GM12878 (cell line): ENCODE results near the gene MXRA8. TPM values are rescaled to one million over a fixed set of nuclear protein-coding genes. Genes with fewer than 3 reads are reported as not detected.

Experiments
- BCL3 ChIP-seq: IDR thresholded peaks from 2 replicates; pipeline ENCODE4 v1.6.1; 2011; ENCODE audit warnings: borderline replicate concordance, low read depth, mild to moderate bottlenecking, moderate library complexity, low read length; ENCODE audit not compliant: insufficient read depth, poor library complexity, severe bottlenecking
- CEBPB ChIP-seq, 2 experiments: fragments of 150-350 bp in 1 of 2; IDR thresholded peaks; 2 replicates each; pipeline ENCODE4 v1.6.1; 2012 to 2014; ENCODE audit warnings: low read depth in 2 of 2, low read length in 2 of 2, borderline replicate concordance in 1 of 2, inconsistent platforms in 1 of 2
- CTCF ChIP-seq, 3 experiments: IDR thresholded peaks in 2 of 3; conservative IDR thresholded peaks in 1 of 3; 2 replicates each; pipeline ENCODE4 v1.5.1; 2011; ENCODE audit warnings: low read depth in 3 of 3, low read length in 3 of 3, mild to moderate bottlenecking in 3 of 3, control low read depth in 2 of 3, moderate library complexity in 2 of 3, inconsistent platforms in 1 of 3, mixed read lengths in 1 of 3; ENCODE audit not compliant: control insufficient read depth in 2 of 3, insufficient read depth in 1 of 3; ENCODE audit errors: extremely low read depth in 1 of 3
- FOS ChIP-seq: IDR thresholded peaks from 3 replicates; pipeline ENCODE4 v1.6.1; 2011; ENCODE audit warnings: borderline replicate concordance; ENCODE audit not compliant: insufficient read length; ENCODE audit errors: extremely low read depth
- JUND ChIP-seq: IDR thresholded peaks from 2 replicates; pipeline ENCODE4 v1.6.1; 2012; ENCODE audit warnings: low read depth, mild to moderate bottlenecking, low read length, improper control_type of control experiment, moderate library complexity
- MLLT1 ChIP-seq: fragments of 450-650 bp; IDR thresholded peaks from 2 replicates; pipeline ENCODE4 v1.6.1; 2016; ENCODE audit warnings: mild to moderate bottlenecking
- MTA2 ChIP-seq: fragments of 450-650 bp; IDR thresholded peaks from 2 replicates; pipeline ENCODE4 v1.6.1; 2016; ENCODE audit warnings: low read depth, mild to moderate bottlenecking, moderate library complexity
- RAD51 ChIP-seq: fragments of 450-650 bp; IDR thresholded peaks from 2 replicates; pipeline ENCODE4 v1.6.1; 2016; ENCODE audit warnings: moderate library complexity, mild to moderate bottlenecking, inconsistent platforms
- REST ChIP-seq: IDR thresholded peaks from 2 replicates; pipeline ENCODE4 v1.6.1; 2012; ENCODE audit warnings: mild to moderate bottlenecking, low read depth, low read length
- SIX5 ChIP-seq: IDR thresholded peaks from 2 replicates; pipeline ENCODE4 v1.6.1; 2011; ENCODE audit warnings: mild to moderate bottlenecking, low read depth, low read length, moderate library complexity; ENCODE audit not compliant: severe bottlenecking
- STAT3 ChIP-seq: IDR thresholded peaks from 2 replicates; pipeline ENCODE4 v1.6.1; 2011; ENCODE audit warnings: low read depth, low read length, improper control_type of control experiment
- ZNF384 ChIP-seq: IDR thresholded peaks from 2 replicates; pipeline ENCODE4 v1.6.1; 2012; ENCODE audit warnings: low read depth, mild to moderate bottlenecking, low read length, improper control_type of control experiment, borderline replicate concordance
- ZNF687 ChIP-seq: fragments of 450-650 bp; IDR thresholded peaks from 2 replicates; pipeline ENCODE4 v1.6.1; 2017; ENCODE audit warnings: mild to moderate bottlenecking, moderate library complexity
- polyA plus RNA-seq, 11 experiments: library from polyadenylated mRNA; depleted of rRNA in 4 of 11; unstranded in 6 of 11; stranded (reverse) in 5 of 11; fragments of >200 nt; fragmentation: Nextera tagmentation in 4 of 11; fragmentation: Illumina TruSeq in 1 of 11; extraction: Ambion mirVana in 4 of 11; extraction: Trizol in 1 of 11; gene quantifications; 1 replicate in 1 of 11; 2 replicates in 10 of 11; pipeline versions ENCODE4 v1.2.1 to v1.2.3, GENCODE V29; 2011 to 2016; ENCODE audit warnings: inconsistent platforms in 2 of 11, missing spikeins in 2 of 11, low read depth in 1 of 11
- total RNA-seq, 4 experiments: library from RNA; depleted of rRNA in 3 of 4; stranded (reverse); fragments of >200 nt in 3 of 4; fragmentation: Illumina TruSeq in 1 of 4; extraction: Trizol in 1 of 4; gene quantifications; 2 replicates each; pipeline versions ENCODE4 v1.2.1 to v1.2.3, GENCODE V29; 2013 to 2021

The MXRA8 gene
- total and polyA plus RNA-seq, 10 of the 15 experiments (the other 5 are each of a cell fraction or from before 2014, with no cell fraction given) = 0.11 to 0.54 (median 0.21) TPM; not detected in 6

- peak; percentile 97 for TF ChIP-seq MTA2
- no peak for TF ChIP-seq CEBPB (IDR thresholded peaks at IDR 0.05; ENCODE audit: borderline replicate concordance in 1 of 2, low read depth in 2 of 2, low read length in 2 of 2)
- 0 out of 2 replicates have a peak, but pooled peaks have one; percentile 3 for TF ChIP-seq REST
- TF ChIP-seq ZNF384 = no peak
- no peak for TF ChIP-seq STAT3
- no peak for TF ChIP-seq CTCF (IDR thresholded peaks at IDR 0.05 in 2 of 3, conservative IDR thresholded peaks at IDR 0.05 in 1 of 3; ENCODE audit: control insufficient read depth in 2 of 3, extremely low read depth in 1 of 3, insufficient read depth in 1 of 3, low read depth in 3 of 3, low read length in 3 of 3)
- TF ChIP-seq FOS = no peak
- TF ChIP-seq JUND = 0 out of 2 replicates have a peak, but pooled peaks have one; percentile 2
- TF ChIP-seq ZNF687 = peak; percentile 99
- 0 out of 2 replicates have a peak, but pooled peaks have one; percentile 10 for TF ChIP-seq MLLT1
- peak; percentile 80 for TF ChIP-seq SIX5
- peak; percentile 22 for TF ChIP-seq BCL3
- no peak for TF ChIP-seq RAD51
These were observed 48.7 kb upstream of the MXRA8 start, which contains the start of gene MRPL20 (continued) for GRCh38 chr1:1406821-1407635.
